A204.1 (cell line): Measurements from ENCODE around the gene GPA33.
"Not testable (repeated sequence)": the region's sequence is repeated elsewhere in the genome, so short reads cannot be mapped to it uniquely, and the experiment has no call there.

Experiments used
- FAIRE-seq: peaks from 2 replicates; lab custom pipeline; 2012; peaks lifted over from hg19 to GRCh38; lab: Jason Lieb, UNC

The GPA33 gene

DNA sequence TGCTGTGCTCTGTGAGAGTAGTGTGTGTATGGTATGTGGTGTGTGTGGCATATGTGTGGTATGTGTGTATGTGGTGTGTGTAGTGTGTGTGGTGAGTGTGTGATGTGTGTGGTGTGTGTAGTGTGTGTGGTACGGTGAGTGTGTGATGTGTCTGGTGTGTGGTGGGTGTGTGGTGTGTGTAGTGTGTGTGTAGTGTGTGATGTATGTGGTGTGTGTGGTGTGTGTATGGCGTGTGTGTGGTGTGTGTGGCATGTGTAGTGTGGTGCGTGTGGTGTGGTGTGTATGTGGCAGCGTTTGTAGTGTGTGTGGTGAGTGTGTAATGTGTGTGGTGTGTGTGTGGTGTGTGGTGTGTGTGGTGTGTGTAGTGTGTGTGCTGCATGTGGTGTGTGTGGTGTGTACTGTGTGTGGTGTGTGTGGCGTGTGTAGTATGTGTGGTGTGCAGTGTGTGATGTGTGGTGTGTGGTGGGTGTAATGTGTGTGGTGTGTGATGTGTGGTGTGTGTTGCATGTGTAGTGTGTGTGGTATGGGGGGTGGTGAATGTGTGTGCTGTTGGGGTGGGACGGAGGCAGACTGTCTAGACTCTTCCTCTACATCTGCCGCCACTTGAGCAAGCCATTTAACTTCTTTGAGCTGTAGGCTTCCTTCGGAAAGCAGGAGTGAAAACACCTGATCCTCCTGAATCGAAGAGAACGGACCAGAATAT lies 33.5 kb downstream of the GPA33 start:
- FAIRE-seq, result no peak

DNA sequence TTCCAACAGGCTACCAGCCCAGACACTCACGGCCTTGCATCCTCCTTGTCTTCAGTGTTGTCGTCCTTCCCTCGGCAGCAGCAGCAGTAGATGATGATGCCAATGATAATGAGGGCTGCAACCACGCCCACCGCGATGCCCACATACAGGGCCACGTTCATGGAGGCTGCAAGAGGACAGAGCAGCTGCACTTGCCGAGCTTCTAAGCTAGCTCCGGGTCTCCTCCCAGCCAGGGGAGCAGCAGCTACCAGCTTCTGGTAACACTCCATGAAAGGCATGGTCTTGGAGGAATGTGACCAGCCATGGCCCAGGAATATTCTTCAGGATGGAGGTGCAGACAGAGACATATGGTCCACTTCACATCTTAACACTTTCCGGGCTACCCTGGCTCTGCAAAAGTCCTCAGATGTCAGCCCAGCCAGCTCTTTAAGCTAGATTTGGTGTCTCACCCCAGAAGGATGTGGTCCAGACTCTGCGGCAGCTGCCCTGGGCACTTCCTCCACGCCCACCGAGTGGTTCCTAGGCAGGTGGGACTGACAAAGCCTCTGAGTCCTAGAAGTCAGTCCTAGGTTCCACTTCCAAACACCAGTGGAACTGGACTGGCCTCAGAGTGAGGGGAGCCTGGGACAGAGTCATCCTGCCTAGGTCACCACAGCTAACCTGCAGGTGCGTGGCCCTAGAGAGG lies 35.1 kb downstream of the GPA33 start:
- FAIRE-seq, result no peak

DNA sequence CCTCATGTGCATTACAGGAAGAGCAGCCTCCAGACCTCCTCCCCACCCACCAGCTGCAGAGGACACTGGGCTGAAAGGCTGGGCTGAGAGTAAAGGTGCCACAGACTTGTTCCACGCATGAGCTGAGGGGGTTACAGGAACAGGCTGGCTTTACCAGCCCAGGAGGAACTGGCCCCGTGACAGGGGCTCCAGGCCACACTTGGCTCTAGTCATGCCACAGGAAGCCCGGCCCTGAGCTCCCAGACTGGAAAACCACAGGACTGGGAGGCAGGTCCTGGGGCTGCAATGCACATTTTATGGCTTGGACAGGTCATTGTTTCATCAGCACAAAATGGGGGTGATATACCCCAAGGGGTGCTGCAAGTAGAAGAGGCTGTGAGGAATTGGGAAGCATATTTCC lies 35.6 kb downstream of the GPA33 start:
- no peak for FAIRE-seq

DNA sequence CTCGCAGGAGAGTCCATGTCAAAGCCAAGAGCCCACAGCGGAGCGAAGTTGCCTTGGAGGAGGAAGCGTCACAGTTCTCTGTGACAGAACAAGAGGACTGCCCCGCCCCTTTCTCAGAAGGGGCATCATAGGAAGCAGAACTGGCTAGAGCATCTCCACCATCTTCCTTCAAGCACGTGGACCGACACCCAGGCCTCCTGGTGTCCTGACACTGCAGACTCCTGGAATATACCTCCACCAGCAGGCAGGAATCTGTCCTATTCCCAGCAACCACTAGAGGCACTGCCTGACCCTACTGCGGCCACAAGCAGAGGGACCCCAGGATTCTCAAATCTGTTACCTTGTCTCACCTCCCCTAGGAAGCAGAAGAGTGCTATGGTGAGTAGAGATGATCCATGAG lies 37.8 kb downstream of the GPA33 start:
- FAIRE-seq, result no peak

DNA sequence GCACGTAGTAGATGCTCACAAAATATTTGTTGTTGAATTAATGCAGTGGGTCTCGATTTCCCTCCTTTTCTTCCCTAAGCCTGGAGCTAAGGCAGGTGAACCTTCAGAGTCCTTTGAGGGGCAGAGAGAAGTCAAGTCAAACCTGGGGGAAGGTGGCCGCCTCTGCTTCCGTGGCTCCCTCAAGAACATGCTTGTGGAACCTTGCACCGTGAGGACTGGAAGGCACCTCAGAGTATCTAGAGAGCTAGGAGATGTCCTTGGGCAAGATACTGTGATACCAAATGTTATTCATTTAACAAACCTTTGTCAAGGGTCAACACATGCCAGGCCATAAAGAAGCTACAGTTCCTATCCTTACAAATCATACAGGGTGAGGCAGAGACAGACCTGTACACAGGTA lies 38.3 kb downstream of the GPA33 start:
- FAIRE-seq, result no peak

DNA sequence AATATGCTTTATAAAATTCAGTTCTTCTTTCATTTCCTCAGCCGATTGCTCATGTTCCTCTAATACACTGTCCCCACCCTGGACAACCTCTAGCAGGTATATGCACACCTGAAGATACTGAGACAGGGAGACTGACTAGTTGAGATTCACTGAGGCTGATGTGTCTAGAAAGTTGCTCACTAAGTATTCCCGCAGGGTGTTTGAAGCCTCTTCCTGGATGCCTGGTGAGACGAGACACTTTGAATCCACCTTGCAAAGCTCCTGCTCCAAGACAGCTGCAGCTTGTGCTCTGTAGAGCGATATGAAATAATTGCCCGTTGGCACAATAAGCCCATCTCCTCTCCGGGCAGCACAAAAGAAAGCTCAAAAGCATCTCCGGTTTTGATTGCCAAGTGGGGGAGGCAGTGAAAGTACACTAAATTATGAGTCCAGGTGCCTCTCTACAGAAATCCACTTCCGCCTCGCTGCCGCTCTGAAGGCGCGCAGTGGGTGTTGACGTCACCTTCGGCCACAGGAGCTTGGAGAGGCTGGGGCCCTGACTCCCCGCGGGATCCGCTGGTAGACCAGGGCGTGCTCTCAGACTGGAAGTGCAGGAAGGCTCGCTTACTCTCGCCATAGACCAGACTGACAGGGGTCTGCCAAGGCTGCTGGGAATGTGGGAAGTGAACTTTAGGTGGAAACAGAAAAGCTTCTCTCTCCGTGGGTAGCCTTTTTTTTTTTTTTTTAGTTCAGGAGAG lies 46.3 kb downstream of the GPA33 start:
- no peak for FAIRE-seq

DNA sequence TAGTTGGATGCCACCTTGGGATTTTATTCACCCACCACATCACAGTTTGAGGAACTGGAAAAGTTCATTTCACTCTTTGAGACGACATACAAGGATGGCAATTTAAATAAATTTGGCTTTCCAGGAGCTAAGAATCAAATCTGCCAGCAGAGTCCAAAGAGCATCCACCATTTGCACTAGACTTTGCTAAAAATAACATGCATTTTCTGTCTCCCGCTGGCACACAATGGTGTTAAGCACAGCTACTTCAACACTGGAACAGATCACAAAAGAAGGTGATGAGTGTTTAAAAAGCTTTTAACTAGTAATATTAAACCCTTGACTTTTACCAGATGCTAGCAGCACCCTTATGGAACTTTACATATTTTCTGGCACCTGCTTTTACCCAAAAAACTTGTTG lies 56.5 kb downstream of the GPA33 start:
- FAIRE-seq, result no peak

DNA sequence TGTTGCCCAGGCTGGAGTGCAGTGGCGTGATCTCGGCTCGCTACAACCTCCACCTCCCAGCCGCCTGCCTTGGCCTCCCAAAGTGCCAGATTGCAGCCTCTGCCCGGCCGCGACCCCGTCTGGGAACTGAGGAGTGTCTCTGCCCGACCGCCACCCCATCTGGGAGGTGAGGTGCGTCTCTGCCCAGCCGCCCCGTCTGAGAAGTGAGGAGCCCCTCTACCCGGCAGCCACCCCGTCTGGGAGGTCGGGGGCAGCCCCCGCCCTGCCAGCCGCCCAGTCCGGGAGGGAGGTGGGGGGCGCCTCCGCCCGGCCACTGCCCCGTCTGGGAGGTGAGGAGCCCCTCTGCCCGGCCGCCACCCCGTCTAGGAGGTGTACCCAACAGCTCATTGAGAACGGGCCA lies 60.6 kb downstream of the GPA33 start:
- not testable (repeated sequence) for FAIRE-seq

DNA sequence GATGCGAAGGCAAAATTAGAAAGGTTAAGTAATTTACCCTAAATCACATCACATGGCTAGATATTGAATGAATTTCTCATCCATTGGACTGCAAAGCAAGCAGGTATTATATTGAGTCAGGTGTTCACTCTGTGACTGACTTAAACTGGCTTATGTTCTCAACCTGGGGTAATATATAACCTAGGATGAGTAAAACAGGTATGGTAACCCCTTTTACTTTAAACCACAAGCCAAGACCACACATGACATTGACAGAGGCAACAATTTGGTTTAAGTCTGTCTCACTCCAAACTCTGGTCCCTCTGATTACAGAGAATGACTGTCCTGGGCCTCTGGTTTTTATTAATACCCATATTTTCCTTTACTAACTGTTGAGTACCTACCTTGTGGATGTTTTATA lies 67.8 kb downstream of the GPA33 start:
- no peak for FAIRE-seq

DNA sequence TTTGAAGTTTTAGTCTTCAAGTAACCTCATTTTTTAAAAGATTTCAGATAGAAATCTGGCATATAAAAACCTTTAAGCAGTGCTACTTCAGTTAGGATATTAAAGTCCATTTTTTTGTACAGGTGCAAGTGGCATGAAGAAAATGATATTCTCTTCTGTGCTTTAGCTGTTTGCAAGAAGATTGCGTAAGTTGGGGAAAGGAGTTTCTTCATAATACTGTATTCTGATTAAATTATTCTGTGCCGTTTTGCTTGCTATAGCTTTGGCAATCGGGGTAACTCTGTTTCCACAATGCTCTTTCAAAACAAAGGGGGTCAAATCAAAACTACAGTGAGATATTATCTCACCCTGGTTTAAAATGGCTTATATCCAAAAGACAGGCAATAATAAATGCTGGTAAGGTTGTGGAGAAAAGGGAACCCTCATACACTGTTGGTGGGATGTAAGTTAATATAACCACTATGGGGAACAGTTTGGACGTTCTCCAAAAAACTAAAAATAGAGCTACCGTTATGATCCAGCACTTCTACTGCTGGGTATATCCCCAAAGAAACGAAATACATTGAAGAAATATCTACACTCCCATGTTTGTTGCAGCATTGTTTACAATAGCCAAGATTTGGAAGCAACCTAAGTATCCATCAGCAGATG lies 74.0 kb downstream of the GPA33 start:
- FAIRE-seq, result no peak

DNA sequence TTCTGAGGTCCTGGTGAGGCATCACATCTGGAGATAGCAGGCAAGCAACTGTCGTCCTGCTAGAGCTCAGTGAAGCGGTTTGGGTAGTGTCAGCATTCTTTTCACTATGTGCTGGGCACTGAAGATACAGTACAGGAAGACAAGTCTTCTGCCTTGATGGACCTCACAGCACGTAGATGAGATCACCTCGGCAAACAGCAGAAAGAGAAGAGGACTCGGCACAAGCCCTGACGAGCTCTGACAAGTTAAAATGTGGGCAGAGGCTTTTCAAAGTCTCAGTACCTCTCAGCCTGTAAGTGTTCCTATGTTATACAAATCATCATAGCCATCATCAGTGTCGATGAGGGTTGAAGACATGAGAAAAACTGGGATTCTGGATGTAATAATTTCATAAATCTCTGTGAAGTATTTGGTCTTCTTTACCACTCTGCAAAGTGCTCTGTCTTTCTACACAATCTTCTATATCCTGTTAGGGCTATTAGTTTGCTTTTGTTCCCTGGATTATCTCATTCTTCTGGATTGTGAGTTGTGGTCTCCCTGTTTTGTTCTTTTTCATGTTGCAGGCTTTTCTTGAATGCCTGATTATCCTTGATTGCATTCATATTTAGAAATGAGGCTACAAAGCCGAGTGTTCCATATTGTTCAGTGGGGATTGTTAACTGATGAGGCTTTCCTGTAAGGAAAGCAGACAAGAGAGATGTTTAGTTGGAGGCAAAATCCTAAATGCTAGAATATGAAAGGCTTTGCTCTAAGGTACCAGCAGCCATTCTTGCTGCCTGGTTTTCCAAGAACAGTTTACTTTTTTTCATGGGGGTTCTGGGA lies 76.9 kb downstream of the GPA33 start:
- FAIRE-seq, result no peak

DNA sequence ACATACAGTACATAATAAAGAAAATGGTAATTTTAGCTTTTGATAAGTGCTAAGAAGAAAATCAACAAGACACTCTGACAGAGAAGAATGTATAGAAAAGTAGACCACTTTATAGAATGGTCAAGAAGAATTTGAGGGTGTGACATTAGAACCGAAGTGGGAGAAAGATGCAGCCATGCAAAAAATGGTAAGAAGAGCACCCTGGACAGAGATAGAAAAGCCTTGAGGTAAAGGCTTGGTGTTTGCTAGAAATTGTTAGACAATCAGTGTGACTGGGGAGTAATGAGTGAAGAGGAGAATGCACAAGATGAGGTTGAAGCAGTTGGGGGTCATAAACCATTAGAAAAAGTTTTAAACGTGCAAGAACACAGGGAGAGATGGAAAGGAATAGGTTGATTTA lies 77.6 kb downstream of the GPA33 start:
- FAIRE-seq, result no peak

DNA sequence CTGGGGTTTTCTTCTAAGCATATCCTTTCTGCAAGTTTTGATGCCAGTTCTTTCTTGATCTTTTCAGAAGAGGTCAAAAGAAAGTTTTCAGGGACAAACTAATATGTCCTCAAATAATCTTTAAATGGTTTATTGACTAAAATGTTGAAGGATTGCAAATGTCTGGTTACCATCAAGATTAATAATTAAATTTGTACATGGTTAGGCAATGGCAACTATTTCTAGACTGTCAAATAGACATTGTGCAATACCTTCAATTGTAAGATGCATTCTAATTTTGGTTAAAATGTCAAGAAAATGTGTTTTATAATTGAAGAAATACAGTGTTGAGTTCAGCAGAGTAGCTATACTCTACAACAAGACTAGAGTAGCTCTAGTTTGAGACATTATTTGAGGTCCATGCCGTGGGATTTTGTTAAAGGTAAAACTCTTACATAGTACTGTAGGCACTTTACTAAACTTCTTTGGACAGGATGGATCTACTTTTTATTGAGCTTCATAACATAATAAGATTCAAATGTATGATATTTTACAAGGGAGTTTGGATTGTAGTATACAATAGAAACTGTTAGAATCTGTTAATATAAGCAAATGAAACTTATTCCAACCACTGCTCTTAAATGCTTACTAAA lies 78.5 kb downstream of the GPA33 start:
- FAIRE-seq, result no peak

DNA sequence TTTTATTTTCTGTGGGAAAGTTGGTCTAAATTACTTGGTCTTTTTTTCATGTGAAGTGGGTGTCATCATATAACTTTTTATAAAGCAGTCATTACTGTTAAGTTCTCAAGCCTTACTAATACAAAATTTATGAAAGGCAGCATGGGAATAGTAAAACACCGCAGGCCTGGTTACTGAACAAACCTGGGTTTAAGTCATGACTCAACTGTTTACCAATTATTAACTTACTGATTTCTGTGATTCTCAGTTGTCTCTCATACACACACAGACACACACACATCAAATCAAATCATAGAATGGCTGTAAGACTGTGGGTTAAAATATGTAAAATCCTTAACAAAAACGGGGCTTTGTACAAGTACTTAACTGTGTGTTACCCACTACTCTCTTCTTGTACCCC lies 86.5 kb downstream of the GPA33 start:
- no peak for FAIRE-seq
